WERI-Rb-1 (cell line): ENCODE data around the gene REC114.

Experiments
- DNase-seq: peaks from one replicate; pipeline ENCODE4 v3.0.0-alpha.2; 2020
- H3K27ac ChIP-seq: fragments of 250-450 bp; sonication (Bioruptor Pico); 2 replicates; pipeline ENCODE4 v1.5.1; 2020; ENCODE audit warnings: mild to moderate bottlenecking, moderate library complexity
- H3K27me3 ChIP-seq: fragments of 250-450 bp; sonication (Bioruptor Pico); 2 replicates; pipeline ENCODE4 v1.5.1; 2021; ENCODE audit warnings: mild to moderate bottlenecking, low read depth, moderate library complexity; ENCODE audit not compliant: insufficient read depth, severe bottlenecking
- H3K36me3 ChIP-seq: fragments of 250-450 bp; sonication (Bioruptor Pico); 2 replicates; pipeline ENCODE4 v1.5.1; 2020; ENCODE audit warnings: mild to moderate bottlenecking, moderate library complexity
- H3K4me3 ChIP-seq: 2 replicates; pipeline ENCODE4 v1.5.1; 2011; ENCODE audit warnings: low read depth, mild to moderate bottlenecking, control low read depth, low read length
- H3K9me3 ChIP-seq: fragments of 250-450 bp; sonication (Bioruptor Pico); 2 replicates; pipeline ENCODE4 v1.5.1; 2021; ENCODE audit warnings: mild to moderate bottlenecking, moderate library complexity; ENCODE audit not compliant: severe bottlenecking
- TF ChIP-seq, protein P1 (sequence below): IDR thresholded peaks from 2 replicates; pipeline ENCODE4 v1.5.1; 2011; ENCODE audit warnings: low read depth, mild to moderate bottlenecking, control low read depth, inconsistent platforms, low read length

Gene REC114

GRCh38 chr15:73467758-73468157 is 24.8 kb downstream of the REC114 start:
- Histone ChIP-seq H3K9me3 (no peaks in the 10 kb centered on the region), H3K4me3 (no peak overlapping the region), H3K36me3 (no peaks in the 10 kb centered on the region), H3K27me3 (no peaks in the 10 kb centered on the region), H3K27ac (no peak overlapping the region)
- TF ChIP-seq, protein P1, sequence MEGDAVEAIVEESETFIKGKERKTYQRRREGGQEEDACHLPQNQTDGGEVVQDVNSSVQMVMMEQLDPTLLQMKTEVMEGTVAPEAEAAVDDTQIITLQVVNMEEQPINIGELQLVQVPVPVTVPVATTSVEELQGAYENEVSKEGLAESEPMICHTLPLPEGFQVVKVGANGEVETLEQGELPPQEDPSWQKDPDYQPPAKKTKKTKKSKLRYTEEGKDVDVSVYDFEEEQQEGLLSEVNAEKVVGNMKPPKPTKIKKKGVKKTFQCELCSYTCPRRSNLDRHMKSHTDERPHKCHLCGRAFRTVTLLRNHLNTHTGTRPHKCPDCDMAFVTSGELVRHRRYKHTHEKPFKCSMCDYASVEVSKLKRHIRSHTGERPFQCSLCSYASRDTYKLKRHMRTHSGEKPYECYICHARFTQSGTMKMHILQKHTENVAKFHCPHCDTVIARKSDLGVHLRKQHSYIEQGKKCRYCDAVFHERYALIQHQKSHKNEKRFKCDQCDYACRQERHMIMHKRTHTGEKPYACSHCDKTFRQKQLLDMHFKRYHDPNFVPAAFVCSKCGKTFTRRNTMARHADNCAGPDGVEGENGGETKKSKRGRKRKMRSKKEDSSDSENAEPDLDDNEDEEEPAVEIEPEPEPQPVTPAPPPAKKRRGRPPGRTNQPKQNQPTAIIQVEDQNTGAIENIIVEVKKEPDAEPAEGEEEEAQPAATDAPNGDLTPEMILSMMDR, result no peak
- DNase-seq, result no peak

GRCh38 chr15:73474785-73475184 is 31.8 kb downstream of the REC114 start:
- Histone ChIP-seq H3K27ac (no peak overlapping the region), H3K27me3 (no peaks in the 10 kb centered on the region), H3K36me3 (no peaks in the 10 kb centered on the region), H3K4me3 (no peak overlapping the region), H3K9me3 (no peaks in the 10 kb centered on the region)
- no peak for DNase-seq
- TF ChIP-seq, protein P1, result no peak

DNA sequence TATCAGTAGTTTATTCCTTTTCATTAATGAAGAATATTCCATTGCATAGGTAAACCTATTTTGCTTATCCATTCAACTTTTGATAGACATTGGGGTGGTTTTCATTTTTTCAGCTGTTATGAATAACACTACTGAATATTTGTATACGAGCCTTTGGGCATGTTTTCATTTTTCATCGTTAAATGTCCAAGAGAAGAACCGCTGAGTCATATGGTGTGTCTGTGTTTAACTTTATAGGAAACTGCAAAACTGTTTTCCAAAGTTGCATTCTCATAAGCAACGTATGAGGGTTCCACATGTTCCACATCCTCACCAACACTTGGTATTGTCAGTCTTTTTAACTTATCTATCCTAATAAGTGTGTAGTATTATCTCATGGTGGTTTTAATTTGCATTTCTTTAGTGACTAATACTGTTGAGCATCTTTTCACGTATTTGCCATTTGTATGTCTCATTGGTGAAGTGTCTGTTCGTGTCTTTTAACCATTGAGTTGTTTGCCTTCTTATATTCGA is 33.8 kb downstream of the REC114 start:
- H3K9me3 ChIP-seq, result no peaks in the 10 kb centered on the region
- DNase-seq, result no peak
- no peak overlapping the region for H3K4me3 ChIP-seq
- H3K36me3 ChIP-seq, result no peaks in the 10 kb centered on the region
- TF ChIP-seq, protein P1, result no peak
- no peak overlapping the region for H3K27ac ChIP-seq
- no peaks in the 10 kb centered on the region for H3K27me3 ChIP-seq

GRCh38 chr15:73480050-73480449 is 37.1 kb downstream of the REC114 start:
- H3K4me3 ChIP-seq, result no peak overlapping the region
- no peaks in the 10 kb centered on the region for H3K36me3 ChIP-seq
- H3K9me3 ChIP-seq, result no peaks in the 10 kb centered on the region
- H3K27ac ChIP-seq, result no peak overlapping the region
- TF ChIP-seq, protein P1, result no peak
- H3K27me3 ChIP-seq, result no peaks in the 10 kb centered on the region
- DNase-seq, result no peak

DNA sequence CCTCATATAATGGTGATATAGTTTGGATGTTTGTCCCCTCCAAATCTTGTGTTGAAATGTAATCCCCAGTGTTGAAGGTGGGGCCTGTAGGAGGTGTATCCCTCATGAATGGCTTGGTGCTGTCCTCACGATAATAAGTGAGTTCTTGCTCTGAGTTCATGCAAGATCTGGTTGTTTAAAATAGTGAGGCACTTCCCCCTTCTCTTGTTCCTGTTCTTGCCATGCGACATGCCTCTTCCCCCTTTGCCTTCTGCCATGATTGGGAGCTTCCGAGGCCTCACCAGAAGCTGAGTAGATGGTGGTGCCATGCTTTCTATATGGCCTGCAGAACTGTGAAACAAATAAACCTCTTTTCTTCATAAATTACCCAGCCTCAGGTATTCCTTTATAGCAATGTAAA is 39.2 kb downstream of the REC114 start:
- H3K36me3 ChIP-seq, result no peaks in the 10 kb centered on the region
- DNase-seq, result no peak
- TF ChIP-seq, protein P1, result no peak
- no peaks in the 10 kb centered on the region for H3K27me3 ChIP-seq
- H3K4me3 ChIP-seq, result no peak overlapping the region
- H3K9me3 ChIP-seq, result no peaks in the 10 kb centered on the region
- no peak overlapping the region for H3K27ac ChIP-seq

GRCh38 chr15:73483053-73483452 is 40.1 kb downstream of the REC114 start:
- Histone ChIP-seq H3K27me3 (no peaks in the 10 kb centered on the region), H3K9me3 (no peaks in the 10 kb centered on the region), H3K27ac (no peak overlapping the region), H3K36me3 (no peaks in the 10 kb centered on the region), H3K4me3 (no peak overlapping the region)
- TF ChIP-seq, protein P1, result no peak
- no peak for DNase-seq
